Erythroblast (primary cell): ENCODE measurements around the gene UBR7.

Experiments used
- GATA1 ChIP-seq: IDR thresholded peaks from 2 replicates; pipeline ENCODE4 v1.6.1; 2011; ENCODE audit warnings: low read depth, mild to moderate bottlenecking, control low read depth, low read length, moderate library complexity
- POLR2A ChIP-seq: IDR thresholded peaks from 2 replicates; pipeline ENCODE4 v1.6.1; 2011; ENCODE audit warnings: mild to moderate bottlenecking, low read length

GRCh38 chr14:93212432-93212831 lies 5.4 kb downstream of the UBR7 start:
- TF ChIP-seq POLR2A (no peak), GATA1 (no peak)
